ENCODE results near the gene PPM1K. TPM values are rescaled to one million over a fixed set of nuclear protein-coding genes. Genes with fewer than 3 reads are reported as not detected.

PPM1K gene
- total RNA-seq, 4 donors from 2014 or later: 7.0 to 75.1 (median 14.2) TPM

- Histone ChIP-seq H3K36me3 (no peaks in the 10 kb centered on the region), H3K27ac (no peak overlapping the region), H3K9me3 (no peaks in the 10 kb centered on the region), H3K4me1 (no peaks in the 10 kb centered on the region), H3K27me3 (no peaks in the 10 kb centered on the region), H3K4me3 (no peak overlapping the region)
- TF ChIP-seq POLR2A (IDR thresholded peaks at IDR 0.05): no peak
- TF ChIP-seq CTCF (IDR thresholded peaks at IDR 0.05): no peak
- DNase-seq: no peak
Observed at GRCh38 chr4:88217169-88217568, 67.2 kb downstream of the PPM1K start.

GRCh38 chr4:88216395-88216794, 68.0 kb downstream of the PPM1K start:
- no peak overlapping the region for H3K27ac ChIP-seq
- H3K36me3 ChIP-seq: no peaks in the 10 kb centered on the region
- no peaks in the 10 kb centered on the region for H3K27me3 ChIP-seq
- H3K4me1 ChIP-seq: no peaks in the 10 kb centered on the region
- DNase-seq: no peak
- H3K9me3 ChIP-seq: no peaks in the 10 kb centered on the region
- no peak for TF ChIP-seq CTCF (IDR thresholded peaks at IDR 0.05)
- no peak for TF ChIP-seq POLR2A (IDR thresholded peaks at IDR 0.05)
- H3K4me3 ChIP-seq: no peak overlapping the region

- no peak for TF ChIP-seq POLR2A (IDR thresholded peaks at IDR 0.05)
- TF ChIP-seq CTCF (IDR thresholded peaks at IDR 0.05): no peak
- no peak for DNase-seq
- no peak overlapping the region for H3K27ac ChIP-seq
Observed at GRCh38 chr4:88215351-88215750, 69.0 kb downstream of the PPM1K start.

GRCh38 chr4:88212253-88212561, 72.2 kb downstream of the PPM1K start:
- TF ChIP-seq POLR2A (IDR thresholded peaks at IDR 0.05) (no peak), CTCF (IDR thresholded peaks at IDR 0.05) (no peak)
- no peaks in the 10 kb centered on the region for H3K9me3 ChIP-seq
- no peaks in the 10 kb centered on the region for H3K36me3 ChIP-seq
- no peaks in the 10 kb centered on the region for H3K27me3 ChIP-seq
- H3K27ac ChIP-seq: no peak overlapping the region
- H3K4me3 ChIP-seq: no peak overlapping the region
- no peak for DNase-seq
- no peaks in the 10 kb centered on the region for H3K4me1 ChIP-seq

More at GRCh38 chr4:88215351-88215750, 69.0 kb downstream of the PPM1K start:
- Histone ChIP-seq H3K36me3 (no peaks in the 10 kb centered on the region), H3K27me3 (no peaks in the 10 kb centered on the region), H3K4me3 (no peak overlapping the region), H3K4me1 (no peaks in the 10 kb centered on the region), H3K9me3 (no peaks in the 10 kb centered on the region)

GRCh38 chr4:88211473-88212252, 72.7 kb downstream of the PPM1K start:
- Histone ChIP-seq H3K36me3 (no peaks in the 10 kb centered on the region), H3K9me3 (no peaks in the 10 kb centered on the region), H3K4me3 (no peak overlapping the region), H3K4me1 (no peaks in the 10 kb centered on the region), H3K27ac (no peak overlapping the region), H3K27me3 (no peaks in the 10 kb centered on the region)
- peak in 1 of 3 donors; percentile 65 for DNase-seq
- TF ChIP-seq CTCF (IDR thresholded peaks at IDR 0.05): peak in 5 of 6 experiments; percentile 31 to 93 (median 87)
- no peak for TF ChIP-seq POLR2A (IDR thresholded peaks at IDR 0.05)

Measured in Peyer's patch (tissue), 4 donors.